ENCODE measurements around the gene TEKTIP1.
A peak's percentile ranks its signal among the peaks of the same experiment; 100 is the strongest.

The TEKTIP1 gene

GRCh38 chr19:3545669-3546034 is 6.7 kb downstream of the TEKTIP1 start:
- no peak for TF ChIP-seq POLR2A (IDR thresholded peaks at IDR 0.05; ENCODE audit: low read depth, low read length)
- FAIRE-seq (no peak), DNase-seq (ENCODE audit: insufficient read length, low spot score) (no peak)

DNA sequence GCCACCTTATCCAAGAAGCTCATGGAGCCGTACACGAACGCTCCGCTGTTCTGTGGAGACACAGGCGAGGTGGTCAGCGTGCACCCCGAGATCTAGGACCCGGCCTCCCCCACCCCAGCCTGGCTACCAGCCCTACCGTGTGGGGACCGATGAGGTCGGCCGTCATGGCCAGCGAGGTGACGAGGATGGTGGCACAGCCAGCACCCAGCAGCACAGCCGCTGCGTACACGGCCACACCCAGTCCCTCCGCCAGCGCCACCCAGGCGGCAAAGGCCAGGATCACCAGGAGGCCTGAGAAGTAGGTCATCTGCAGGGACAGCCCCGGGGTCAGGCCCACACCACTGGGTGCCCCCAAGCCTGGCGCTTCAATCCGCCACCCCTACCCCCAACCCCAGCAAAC is 7.1 kb downstream of the TEKTIP1 start:
- no peak for DNase-seq (ENCODE audit: insufficient read length, low spot score)
- TF ChIP-seq POLR2A (IDR thresholded peaks at IDR 0.05; ENCODE audit: low read depth, low read length): no peak
- FAIRE-seq: no peak

- no peak for TF ChIP-seq POLR2A (IDR thresholded peaks at IDR 0.05; ENCODE audit: low read depth, low read length)
- FAIRE-seq: no peak
- no peak for DNase-seq (ENCODE audit: insufficient read length, low spot score)
These were observed 8.3 kb downstream of the TEKTIP1 start for GRCh38 chr19:3547301-3547731.

DNA sequence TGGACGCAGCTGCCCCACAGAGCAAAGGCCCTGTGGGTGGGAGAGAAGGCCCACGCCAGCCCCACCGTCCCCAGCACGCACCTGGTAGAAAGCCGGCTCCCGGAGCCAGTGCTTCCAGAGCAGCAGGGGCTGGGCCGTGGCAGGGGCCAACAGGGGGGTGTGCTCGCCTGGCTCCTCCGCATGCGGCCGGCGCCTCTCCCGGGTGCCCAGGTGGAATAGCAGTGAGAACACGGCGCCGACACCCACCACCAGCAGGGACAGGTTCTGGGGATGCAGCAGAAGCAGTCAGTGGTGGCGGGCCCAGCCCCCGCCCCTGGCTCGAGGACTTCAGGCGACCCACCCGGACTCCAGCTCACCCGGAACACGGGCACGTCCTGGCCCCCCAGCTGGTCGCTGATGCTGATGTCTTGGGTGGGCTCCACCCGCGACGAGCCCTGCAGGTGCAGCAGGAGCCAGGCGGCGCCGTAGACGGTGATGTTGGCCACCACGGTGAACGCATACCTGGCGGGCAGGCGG is 8.9 kb downstream of the TEKTIP1 start:
- TF ChIP-seq POLR2A (IDR thresholded peaks at IDR 0.05; ENCODE audit: low read depth, low read length): no peak
- FAIRE-seq: no peak
- DNase-seq (ENCODE audit: insufficient read length, low spot score): no peak

DNA sequence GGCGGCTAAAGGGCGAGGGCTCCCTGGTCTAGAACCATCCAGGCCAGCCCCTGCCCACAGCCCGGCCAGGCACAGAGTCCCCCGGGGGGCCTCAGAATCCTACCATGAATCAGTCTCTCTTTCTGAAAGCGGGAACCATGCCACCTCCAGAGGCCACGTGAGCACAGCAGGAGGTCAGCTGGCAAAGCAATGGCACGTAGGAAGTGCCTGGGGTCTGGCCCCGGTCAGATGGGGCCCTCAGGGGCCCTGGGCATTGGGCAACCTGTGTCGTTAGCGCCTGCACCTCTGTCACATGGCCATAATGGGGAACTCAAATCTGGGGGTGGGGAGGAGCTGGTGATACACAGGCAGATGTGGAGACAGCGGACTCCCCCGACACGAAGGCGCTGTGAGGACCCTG is 9.6 kb downstream of the TEKTIP1 start:
- no peak for TF ChIP-seq POLR2A (IDR thresholded peaks at IDR 0.05; ENCODE audit: low read depth, low read length)
- DNase-seq (ENCODE audit: insufficient read length, low spot score) (no peak), FAIRE-seq (no peak)

GRCh38 chr19:3549816-3550215 is 10.8 kb downstream of the TEKTIP1 start:
- no peak for TF ChIP-seq POLR2A (IDR thresholded peaks at IDR 0.05; ENCODE audit: low read depth, low read length)
- DNase-seq (ENCODE audit: insufficient read length, low spot score) (no peak), FAIRE-seq (no peak)

DNA sequence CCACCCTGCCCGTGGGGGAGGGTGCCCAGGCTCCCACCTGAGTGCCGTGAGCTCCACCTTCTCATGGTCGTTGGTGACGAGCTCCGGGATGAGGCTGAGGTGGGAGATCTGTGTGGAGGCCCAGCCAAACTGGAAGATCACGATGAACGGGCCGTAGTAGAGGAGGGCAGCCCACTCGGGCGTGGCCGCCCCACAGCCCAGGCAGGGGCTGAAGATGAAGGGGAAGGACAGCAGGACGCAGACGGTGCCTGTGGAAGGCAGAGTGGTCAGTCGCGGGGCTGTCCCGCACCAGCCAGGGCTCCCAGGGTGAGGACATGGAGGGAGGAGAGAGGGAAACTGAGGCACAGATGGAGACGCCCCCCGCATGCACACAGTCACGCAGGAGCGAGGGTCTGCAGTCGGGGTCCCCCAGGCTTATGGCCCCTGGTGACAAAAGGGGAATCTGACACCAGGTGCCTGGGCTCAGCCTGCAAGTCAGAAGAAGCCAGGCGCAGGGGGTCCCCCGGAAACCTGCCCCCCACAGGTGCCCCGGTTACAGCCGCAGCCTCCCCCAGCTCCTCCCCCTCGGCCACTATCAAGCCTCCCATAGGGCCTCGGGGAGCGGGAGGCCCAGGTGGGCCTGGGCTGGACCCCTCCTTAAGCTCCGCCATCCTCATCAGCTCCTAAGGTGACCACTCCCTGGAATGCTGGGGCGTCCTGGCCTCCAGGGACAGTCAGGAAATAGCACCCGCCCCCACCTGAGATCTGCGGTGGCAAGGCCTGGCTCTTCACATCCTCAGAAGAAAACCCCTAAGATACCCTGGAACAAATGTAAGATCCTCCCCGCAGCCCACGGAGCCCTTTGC is 12.2 kb downstream of the TEKTIP1 start:
- FAIRE-seq (no peak), DNase-seq (ENCODE audit: insufficient read length, low spot score) (no peak)
- no peak for TF ChIP-seq POLR2A (IDR thresholded peaks at IDR 0.05; ENCODE audit: low read depth, low read length)

- TF ChIP-seq POLR2A (IDR thresholded peaks at IDR 0.05; ENCODE audit: low read depth, low read length): no peak
- FAIRE-seq (no peak), DNase-seq (ENCODE audit: insufficient read length, low spot score) (no peak)
These were observed 12.8 kb downstream of the TEKTIP1 start for GRCh38 chr19:3551792-3552095.

GRCh38 chr19:3554254-3555083 is 15.5 kb downstream of the TEKTIP1 start:
- FAIRE-seq: no peak

DNA sequence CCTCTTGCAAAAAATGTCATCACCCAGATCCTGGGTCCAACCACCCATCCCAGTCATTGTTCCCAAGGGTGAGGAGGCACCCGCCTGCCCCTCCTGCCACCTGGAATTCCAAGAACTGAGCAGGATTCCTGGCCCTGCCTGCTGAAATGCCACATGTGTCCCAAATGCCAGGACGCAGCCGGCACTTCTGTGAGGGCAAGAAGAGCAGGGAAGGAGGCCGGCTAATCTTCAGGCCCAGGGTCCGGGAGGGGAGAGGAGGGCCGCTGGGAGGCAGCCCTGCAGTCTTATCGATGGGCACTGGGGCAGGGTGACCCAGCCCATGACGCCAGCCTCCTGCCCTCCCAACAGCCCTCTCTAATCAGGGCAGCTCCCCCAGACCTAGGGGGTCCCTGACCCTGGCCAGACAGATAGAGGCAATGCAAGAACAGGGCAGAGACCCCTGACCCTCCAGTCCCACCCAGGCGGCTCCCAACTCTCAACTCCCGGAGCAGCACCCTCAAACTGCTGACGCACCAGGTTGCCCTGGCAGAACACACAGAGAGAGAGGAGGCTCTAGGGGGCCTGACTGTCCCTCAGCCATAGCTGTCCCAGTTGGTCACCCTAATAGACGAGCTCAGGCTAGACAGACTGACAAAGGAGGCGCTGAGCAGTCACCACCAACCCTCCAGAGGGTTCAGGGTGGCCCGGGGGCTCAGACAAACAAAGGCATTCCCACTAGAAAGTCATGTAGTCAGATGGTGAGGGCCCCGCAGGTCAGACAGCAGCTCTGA is 16.9 kb downstream of the TEKTIP1 start:
- no peak for TF ChIP-seq POLR2A (IDR thresholded peaks at IDR 0.05; ENCODE audit: low read depth, low read length)
- DNase-seq (ENCODE audit: insufficient read length, low spot score) (no peak), FAIRE-seq (no peak)

More at GRCh38 chr19:3554254-3555083, 15.5 kb downstream of the TEKTIP1 start:
- no peak for DNase-seq (ENCODE audit: insufficient read length, low spot score)
- no peak for TF ChIP-seq POLR2A (IDR thresholded peaks at IDR 0.05; ENCODE audit: low read depth, low read length)

GRCh38 chr19:3556423-3556977 is 17.5 kb downstream of the TEKTIP1 start:
- no peak for TF ChIP-seq POLR2A (IDR thresholded peaks at IDR 0.05; ENCODE audit: low read depth, low read length)

DNA sequence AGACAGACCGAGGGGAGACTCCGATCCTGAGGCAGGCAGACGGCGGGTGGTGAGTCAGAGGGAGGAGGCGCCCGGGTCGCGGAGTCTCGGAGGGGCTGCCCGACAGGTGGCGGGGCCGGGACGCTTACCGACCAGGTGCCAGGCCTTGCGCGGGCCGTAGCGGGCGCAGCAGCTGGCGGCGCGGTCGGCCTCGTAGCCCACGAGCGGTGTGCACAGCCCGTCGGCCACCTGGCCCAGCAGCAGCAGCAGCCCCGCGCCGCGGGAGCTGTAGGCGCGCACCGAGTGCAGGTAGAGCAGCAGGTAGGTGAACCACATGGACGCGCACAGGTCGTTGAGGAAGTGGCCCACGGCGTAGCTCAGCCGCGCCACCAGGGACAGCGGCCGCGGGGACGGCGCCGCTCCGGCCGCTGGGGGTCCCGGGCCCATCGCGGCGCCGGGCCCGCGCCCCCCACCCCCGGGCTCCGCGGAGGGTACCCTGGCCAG is 18.0 kb downstream of the TEKTIP1 start:
- TF ChIP-seq POLR2A (IDR thresholded peaks at IDR 0.05; ENCODE audit: low read depth, low read length): no peak
- FAIRE-seq (no peak), DNase-seq (ENCODE audit: insufficient read length, low spot score) (no peak)

More at GRCh38 chr19:3556423-3556977, 17.5 kb downstream of the TEKTIP1 start:
- no peak for DNase-seq (ENCODE audit: insufficient read length, low spot score)
- no peak for FAIRE-seq

GRCh38 chr19:3557461-3558248 is 18.7 kb downstream of the TEKTIP1 start, which contains the start of gene MFSD12:
TSS of gene MFSD12 (minus strand) at chr19:3557586. CDS start at chr19:3557403, 183 bp downstream.
- peak; percentile 93 for DNase-seq (ENCODE audit: insufficient read length, low spot score)
- no peak for FAIRE-seq
- TF ChIP-seq POLR2A (IDR thresholded peaks at IDR 0.05; ENCODE audit: low read depth, low read length): peak; percentile 80

Data from H54 (cell line).